HepG2 (cell line): Measurements from ENCODE around the gene SPG7. TPM values are rescaled to one million over a fixed set of nuclear protein-coding genes. Genes with fewer than 3 reads are reported as not detected.
A peak's percentile ranks its signal among the peaks of the same experiment; 100 is the strongest.

Source experiments
- CEBPB ChIP-seq: IDR thresholded peaks from 2 replicates; pipeline ENCODE4 v1.6.1; 2011; ENCODE audit warnings: low read depth, low read length, improper control_type of control experiment, borderline replicate concordance
- CSRNP1 ChIP-seq: sonication (generic); formaldehyde crosslinking; IDR thresholded peaks from 2 replicates; pipeline ENCODE4 v1.8.1; 2023; ENCODE audit warnings: mild to moderate bottlenecking, missing genetic modification reagents
- FOXC1 ChIP-seq: sonication (generic); formaldehyde crosslinking; IDR thresholded peaks from 2 replicates; pipeline ENCODE4 v1.8.0; 2022; ENCODE audit warnings: mild to moderate bottlenecking, missing genetic modification reagents, borderline replicate concordance
- IKZF4 ChIP-seq: sonication (generic); formaldehyde crosslinking; IDR thresholded peaks from 2 replicates; pipeline ENCODE4 v1.5.1; 2020; ENCODE audit warnings: borderline replicate concordance, mild to moderate bottlenecking, low read depth, missing genetic modification reagents; ENCODE audit errors: not compliant biosample characterization
- IRF2 ChIP-seq: IDR thresholded peaks from 2 replicates; pipeline ENCODE4 v1.6.1; 2018; ENCODE audit warnings: missing genetic modification reagents, missing compliant biosample characterization
- ISX ChIP-seq: sonication (generic); formaldehyde crosslinking; conservative IDR thresholded peaks from 2 replicates; pipeline ENCODE4 v1.5.0; 2020; ENCODE audit warnings: missing genetic modification reagents
- KLF12 ChIP-seq: sonication (generic); formaldehyde crosslinking; IDR thresholded peaks from 2 replicates; pipeline ENCODE4 v1.4.0; 2020; ENCODE audit warnings: missing genetic modification reagents, borderline replicate concordance
- KLF6 ChIP-seq: IDR thresholded peaks from 2 replicates; pipeline ENCODE4 v1.8.0; 2016; ENCODE audit warnings: missing biosample characterization, missing genetic modification reagents
- NCOR1 ChIP-seq: fragments of 200-600 bp; sonication (generic); IDR thresholded peaks from 2 replicates; pipeline ENCODE4 v1.7.0; 2017; ENCODE audit warnings: antibody characterized with exemption, low read length, borderline replicate concordance
- PRPF4 ChIP-seq: fragments of 200-400 bp; formaldehyde crosslinking; IDR thresholded peaks from 2 replicates; pipeline ENCODE4 v1.6.1; 2016; ENCODE audit warnings: low read length, low read depth; ENCODE audit not compliant: poor library complexity, severe bottlenecking
- RXRA ChIP-seq: sonication (generic); formaldehyde crosslinking; IDR thresholded peaks from 2 replicates; pipeline ENCODE4 v1.5.1; 2020; ENCODE audit warnings: missing genetic modification reagents
- SMARCC2 ChIP-seq: fragments of 450-650 bp; IDR thresholded peaks from 2 replicates; pipeline ENCODE4 v1.6.1; 2017; ENCODE audit warnings: antibody characterized with exemption, mild to moderate bottlenecking
- STAT5B ChIP-seq: sonication (generic); formaldehyde crosslinking; IDR thresholded peaks from 2 replicates; pipeline ENCODE4 v1.4.0; 2020; ENCODE audit warnings: missing genetic modification reagents
- TCF12 ChIP-seq, 2 experiments: fragments of 450-650 bp in 1 of 2; sonication (generic) in 1 of 2; formaldehyde crosslinking in 1 of 2; IDR thresholded peaks; 2 replicates each; pipeline versions ENCODE4 v1.6.1 to v1.8.0; 2017 to 2022; ENCODE audit warnings: antibody characterized with exemption in 1 of 2, mild to moderate bottlenecking in 1 of 2, missing genetic modification reagents in 1 of 2, moderate library complexity in 1 of 2
- ZBTB39 ChIP-seq: sonication (generic); formaldehyde crosslinking; IDR thresholded peaks from 2 replicates; pipeline ENCODE4 v1.5.0; 2020; ENCODE audit warnings: missing genetic modification reagents
- ZFP82 ChIP-seq: sonication (generic); formaldehyde crosslinking; IDR thresholded peaks from 2 replicates; pipeline ENCODE4 v1.5.1; 2020; ENCODE audit warnings: mild to moderate bottlenecking, missing genetic modification reagents, borderline replicate concordance
- ZMAT5 ChIP-seq: sonication (generic); formaldehyde crosslinking; IDR thresholded peaks from 2 replicates; pipeline ENCODE4 v1.5.0; 2020; ENCODE audit warnings: mild to moderate bottlenecking, low read depth, missing genetic modification reagents, borderline replicate concordance
- ZNF33B ChIP-seq: sonication (generic); formaldehyde crosslinking; IDR thresholded peaks from 2 replicates; pipeline ENCODE4 v1.5.1; 2020; ENCODE audit warnings: mild to moderate bottlenecking, missing genetic modification reagents
- ZNF580 ChIP-seq: IDR thresholded peaks from 2 replicates; pipeline ENCODE4 v1.6.1; 2016; ENCODE audit warnings: low read depth, borderline replicate concordance
- ZNF609 ChIP-seq: sonication (generic); formaldehyde crosslinking; IDR thresholded peaks from 2 replicates; pipeline ENCODE4 v1.4.0; 2020; ENCODE audit warnings: mild to moderate bottlenecking, missing genetic modification reagents, borderline replicate concordance
- polyA plus RNA-seq, 8 experiments: library from polyadenylated mRNA; depleted of rRNA in 3 of 8; stranded (reverse) in 7 of 8; unstranded in 1 of 8; fragments of >200 nt; fragmentation: Illumina TruSeq in 4 of 8; extraction: Trizol in 4 of 8; gene quantifications; 2 replicates each; pipeline versions ENCODE4 v1.2.1 to v1.2.3, GENCODE V29; 2011 to 2016; ENCODE audit warnings: low read depth in 4 of 8, missing spikeins in 1 of 8, mixed read lengths in 1 of 8; ENCODE audit not compliant: insufficient read depth in 1 of 8
- total RNA-seq, 5 experiments: library from RNA; depleted of rRNA; stranded (reverse); fragments of >200 nt; fragmentation: Illumina TruSeq; extraction: Trizol; gene quantifications; 2 replicates each; pipeline ENCODE4 v1.2.3, GENCODE V29; 2016; ENCODE audit warnings: low read depth in 1 of 5

The SPG7 gene
- total and polyA plus RNA-seq, 2 of the 13 experiments (the other 11 are each of a cell fraction or from before 2014, with no cell fraction given) = 66.0 to 136 TPM

GRCh38 chr16:89478576-89479221, 29.5 kb upstream of the SPG7 start (continued):
- peak; percentile 61; the same call in 1 of the 2 replicates for TF ChIP-seq RXRA (CRISPR knock-in tag)
- TF ChIP-seq PRPF4 = no peak
- TF ChIP-seq ZBTB39 (CRISPR knock-in tag) = no peak
- TF ChIP-seq STAT5B = no peak
- TF ChIP-seq ZFP82 = no peak
- TF ChIP-seq IRF2 (CRISPR knock-in tag) = no peak
- no peak for TF ChIP-seq KLF12 (CRISPR knock-in tag)
- no peak for TF ChIP-seq ZNF609
- no peak for TF ChIP-seq CSRNP1
- no peak for TF ChIP-seq ZNF33B (CRISPR knock-in tag)
- TF ChIP-seq CEBPB = no peak; the same call in 1 of the 2 replicates
- TF ChIP-seq ZMAT5 (CRISPR knock-in tag) = no peak
- TF ChIP-seq ISX (CRISPR knock-in tag) = no peak
- TF ChIP-seq KLF6 = no peak
- no peak for TF ChIP-seq TCF12 (IDR thresholded peaks at IDR 0.05)
- no peak for TF ChIP-seq TCF12 (CRISPR knock-in tag; IDR thresholded peaks at IDR 0.05)
- TF ChIP-seq FOXC1 = 0 out of 2 replicates have a peak, but pooled peaks have one; percentile 46
- TF ChIP-seq NCOR1 = no peak
- TF ChIP-seq IKZF4 (CRISPR knock-in tag) = no peak
- no peak for TF ChIP-seq ZNF580
- TF ChIP-seq SMARCC2 = no peak
